Measurements from ENCODE around the gene PSTPIP2. TPM values are rescaled to one million over a fixed set of nuclear protein-coding genes. Genes with fewer than 3 reads are reported as not detected.

PSTPIP2 gene
- total RNA-seq, 4 donors from 2014 or later, result 1.9 to 4.3 (median 2.9) TPM

DNA sequence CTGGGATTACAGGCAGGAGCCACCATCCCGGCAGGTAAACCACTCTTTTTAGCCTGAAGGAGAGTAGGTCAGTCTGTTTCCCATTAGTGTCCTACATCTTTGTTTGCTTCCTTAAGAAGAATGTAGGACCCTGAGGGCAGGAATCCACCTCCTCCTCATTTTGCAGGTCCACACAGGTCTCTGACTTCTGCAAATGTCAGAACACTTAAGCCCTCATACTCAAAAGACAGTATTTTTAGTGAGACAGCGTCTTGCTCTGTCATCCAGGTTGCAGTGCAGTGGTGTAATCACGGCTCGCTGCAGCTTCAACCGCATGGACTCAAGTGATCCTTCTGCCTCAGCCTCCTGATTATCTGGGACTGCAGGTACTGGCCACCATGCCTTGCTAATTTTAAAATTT, 9.3 kb downstream of the PSTPIP2 start:
- intact Hi-C loops (cut with DNase I), result no loop called here
- 92 to 93% methylated on average over 5 of the region's 5 CpGs for WGBS, 2 donors
- no peak overlapping the region for H3K27ac ChIP-seq
- no peaks in the 10 kb centered on the region for H3K9me3 ChIP-seq
- TF ChIP-seq, protein P1, sequence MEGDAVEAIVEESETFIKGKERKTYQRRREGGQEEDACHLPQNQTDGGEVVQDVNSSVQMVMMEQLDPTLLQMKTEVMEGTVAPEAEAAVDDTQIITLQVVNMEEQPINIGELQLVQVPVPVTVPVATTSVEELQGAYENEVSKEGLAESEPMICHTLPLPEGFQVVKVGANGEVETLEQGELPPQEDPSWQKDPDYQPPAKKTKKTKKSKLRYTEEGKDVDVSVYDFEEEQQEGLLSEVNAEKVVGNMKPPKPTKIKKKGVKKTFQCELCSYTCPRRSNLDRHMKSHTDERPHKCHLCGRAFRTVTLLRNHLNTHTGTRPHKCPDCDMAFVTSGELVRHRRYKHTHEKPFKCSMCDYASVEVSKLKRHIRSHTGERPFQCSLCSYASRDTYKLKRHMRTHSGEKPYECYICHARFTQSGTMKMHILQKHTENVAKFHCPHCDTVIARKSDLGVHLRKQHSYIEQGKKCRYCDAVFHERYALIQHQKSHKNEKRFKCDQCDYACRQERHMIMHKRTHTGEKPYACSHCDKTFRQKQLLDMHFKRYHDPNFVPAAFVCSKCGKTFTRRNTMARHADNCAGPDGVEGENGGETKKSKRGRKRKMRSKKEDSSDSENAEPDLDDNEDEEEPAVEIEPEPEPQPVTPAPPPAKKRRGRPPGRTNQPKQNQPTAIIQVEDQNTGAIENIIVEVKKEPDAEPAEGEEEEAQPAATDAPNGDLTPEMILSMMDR (IDR thresholded peaks at IDR 0.05), result no peak
- no peak for TF ChIP-seq POLR2A (IDR thresholded peaks at IDR 0.05)
- no peak overlapping the region for H3K4me3 ChIP-seq (replicated peaks in 1 of 3)
- H3K4me1 ChIP-seq, result no peaks in the 10 kb centered on the region
- no peak for DNase-seq
- no peaks in the 10 kb centered on the region for H3K27me3 ChIP-seq
- no peaks in the 10 kb centered on the region for H3K36me3 ChIP-seq

DNA sequence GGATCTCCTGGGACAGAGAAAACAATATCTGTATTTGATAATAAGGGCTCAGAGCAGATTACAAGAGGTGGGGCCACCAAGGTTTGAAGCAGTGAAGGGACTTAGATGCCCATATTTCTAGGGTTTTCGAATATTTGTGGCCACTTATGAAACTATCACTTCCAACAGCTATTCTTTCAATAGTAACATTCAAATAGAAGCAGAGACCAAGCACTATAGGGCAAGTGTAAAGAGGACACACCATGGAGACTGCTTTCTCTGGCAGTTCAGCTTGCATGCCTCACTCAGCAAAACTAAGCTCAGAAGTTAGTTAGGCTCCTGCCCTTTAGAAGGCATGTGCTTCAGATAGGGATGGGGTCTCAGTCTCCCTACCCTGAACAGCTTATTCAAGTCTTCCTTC, 10.3 kb downstream of the PSTPIP2 start:
- Histone ChIP-seq H3K27ac (no peak overlapping the region), H3K9me3 (no peaks in the 10 kb centered on the region), H3K4me1 (no peaks in the 10 kb centered on the region), H3K36me3 (no peaks in the 10 kb centered on the region), H3K4me3 (replicated peaks in 1 of 3) (no peak overlapping the region), H3K27me3 (no peaks in the 10 kb centered on the region)
- intact Hi-C loops (cut with DNase I), result no loop called here
- WGBS, 2 donors, result 90 to 100% methylated on average over 1 of the region's 1 CpG
- DNase-seq, result no peak
- TF ChIP-seq POLR2A (IDR thresholded peaks at IDR 0.05), result no peak
- TF ChIP-seq, protein P1 (IDR thresholded peaks at IDR 0.05), result no peak

DNA sequence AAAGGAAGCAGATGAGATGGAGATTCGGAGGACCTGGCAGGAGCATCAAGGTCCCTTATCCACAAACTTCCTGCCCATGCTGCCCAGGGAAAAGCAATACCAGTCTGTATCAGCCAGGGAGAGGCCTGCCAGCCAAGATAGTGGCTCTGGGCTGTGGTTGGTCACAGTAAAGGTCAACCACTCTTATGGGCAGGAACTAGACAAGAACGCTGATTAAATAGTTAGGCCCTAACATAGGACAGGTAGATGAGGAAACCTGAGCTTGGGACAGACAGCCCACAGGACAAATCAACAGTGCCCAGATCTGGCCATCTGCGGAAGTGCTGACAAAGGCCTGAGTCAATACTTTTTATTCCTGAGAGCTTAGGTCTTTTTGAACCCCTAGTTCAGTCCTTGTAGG, 10.7 kb downstream of the PSTPIP2 start:
- no peak overlapping the region for H3K27ac ChIP-seq
- no peak for DNase-seq
- intact Hi-C loops (cut with DNase I), result no loop called here
- H3K36me3 ChIP-seq, result no peaks in the 10 kb centered on the region
- WGBS, 2 donors, result 87 to 97% methylated on average over 3 of the region's 3 CpGs
- no peaks in the 10 kb centered on the region for H3K4me1 ChIP-seq
- no peaks in the 10 kb centered on the region for H3K27me3 ChIP-seq
- H3K9me3 ChIP-seq, result no peaks in the 10 kb centered on the region
- no peak for TF ChIP-seq POLR2A (IDR thresholded peaks at IDR 0.05)
- no peak overlapping the region for H3K4me3 ChIP-seq (replicated peaks in 1 of 3)

DNA sequence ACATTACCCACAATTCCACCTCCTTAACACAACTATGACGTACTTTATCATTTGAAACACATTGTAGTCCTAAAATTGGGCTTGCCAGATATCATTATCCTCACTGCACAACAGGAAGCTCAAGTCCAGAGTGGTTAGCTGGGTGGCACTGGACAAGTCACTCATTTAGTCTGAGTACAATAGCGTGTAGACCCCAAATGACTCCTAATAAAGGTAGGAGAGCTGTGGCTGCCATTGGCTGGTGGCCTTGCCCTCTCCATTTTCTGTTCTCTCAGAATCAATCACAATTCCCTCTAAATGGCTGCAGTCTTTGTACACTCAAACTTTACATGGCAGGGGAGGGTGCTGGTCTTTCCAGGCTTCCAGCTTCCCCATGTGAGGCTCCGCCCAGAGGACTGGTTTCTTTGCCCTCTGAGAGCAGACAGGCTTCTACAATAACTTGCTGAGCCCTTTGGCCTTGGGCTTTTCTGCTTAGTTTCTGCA, 11.7 kb downstream of the PSTPIP2 start:
- Histone ChIP-seq H3K4me3 (replicated peaks in 1 of 3) (no peak overlapping the region), H3K36me3 (no peaks in the 10 kb centered on the region), H3K9me3 (no peaks in the 10 kb centered on the region), H3K27me3 (no peaks in the 10 kb centered on the region), H3K27ac (no peak overlapping the region), H3K4me1 (no peaks in the 10 kb centered on the region)
- TF ChIP-seq, protein P1 (IDR thresholded peaks at IDR 0.05), result no peak
- TF ChIP-seq POLR2A (IDR thresholded peaks at IDR 0.05), result no peak
- WGBS, 2 donors, result 91 to 92% methylated on average over 3 of the region's 3 CpGs
- intact Hi-C loops (cut with DNase I), result no loop called here
- DNase-seq, result no peak

- no peak for DNase-seq
- Histone ChIP-seq H3K4me1 (no peaks in the 10 kb centered on the region), H3K36me3 (no peaks in the 10 kb centered on the region), H3K9me3 (no peaks in the 10 kb centered on the region), H3K27ac (no peak overlapping the region), H3K27me3 (no peaks in the 10 kb centered on the region), H3K4me3 (replicated peaks in 1 of 3) (no peak overlapping the region)
- TF ChIP-seq, protein P1 (IDR thresholded peaks at IDR 0.05), result no peak
- no peak for TF ChIP-seq POLR2A (IDR thresholded peaks at IDR 0.05)
- intact Hi-C loops (cut with DNase I), result no loop called here
- WGBS, 2 donors, result 69 to 74% methylated on average over 4 of the region's 4 CpGs
These were observed 16.2 kb downstream of the PSTPIP2 start for GRCh38 chr18:46055838-46056230.
